OCI-LY7 (cell line): ENCODE results near the gene MEF2C. TPM values are rescaled to one million over a fixed set of nuclear protein-coding genes. Genes with fewer than 3 reads are reported as not detected.

Experiments
- BruUV-seq: library from RNA; stranded (reverse); fragments of 400-500 nt; replicated peaks from 2 replicates; lab custom pipeline; 2021; lab: Mats Ljungman, UMichigan
- CTCF ChIA-PET: fragments of 300-600 bp; sonication (Branson Sonifier 250); formaldehyde crosslinking; loops from one replicate; lab custom pipeline; 2022; ENCODE audit warnings: antibody characterized with exemption; ENCODE audit not compliant: unreplicated experiment; lab: Charles Lee
- POLR2A ChIA-PET: fragments of 300-600 bp; sonication (Branson Sonifier 250); formaldehyde crosslinking; loops from one replicate; lab custom pipeline; 2022; ENCODE audit warnings: antibody characterized with exemption; lab: Charles Lee
- DNase-seq: peaks from one replicate; pipeline ENCODE4 v3.0.0-alpha.2; 2015; ENCODE audit warnings: low spot score
- H2AFZ ChIP-seq: fragments of 200-600 bp; sonication (generic), shearing (Covaris generic); 2 replicates; pipeline ENCODE4 v1.6.1; 2014; ENCODE audit warnings: mild to moderate bottlenecking, antibody characterized with exemption, low read length, moderate library complexity
- H3K27ac ChIP-seq: fragments of 200-600 bp; sonication (generic); 2 replicates; pipeline ENCODE4 v1.5.1; 2014; ENCODE audit warnings: mixed run types, low read depth, mild to moderate bottlenecking, moderate library complexity, low read length, inconsistent platforms; ENCODE audit not compliant: poor library complexity, severe bottlenecking
- H3K36me3 ChIP-seq: fragments of 200-600 bp; sonication (generic); 2 replicates; pipeline ENCODE4 v1.6.1; 2014; ENCODE audit warnings: mild to moderate bottlenecking, antibody characterized with exemption, low read length, moderate library complexity, mixed read lengths; ENCODE audit not compliant: insufficient read depth
- H3K4me1 ChIP-seq: fragments of 200-600 bp; sonication (generic); 2 replicates; pipeline ENCODE4 v1.5.1; 2014; ENCODE audit warnings: mild to moderate bottlenecking, low read length; ENCODE audit not compliant: insufficient read depth, poor library complexity, severe bottlenecking
- H3K4me2 ChIP-seq: fragments of 200-600 bp; sonication (generic); 2 replicates; pipeline ENCODE4 v1.6.1; 2014; ENCODE audit warnings: mild to moderate bottlenecking, low read length
- H3K4me3 ChIP-seq: fragments of 200-600 bp; sonication (generic); 2 replicates; pipeline ENCODE4 v1.5.1; 2014; ENCODE audit warnings: mild to moderate bottlenecking, low read depth, low read length; ENCODE audit not compliant: poor library complexity, severe bottlenecking
- H3K79me2 ChIP-seq: fragments of 200-600 bp; sonication (generic); 2 replicates; pipeline ENCODE4 v1.6.1; 2016; ENCODE audit warnings: low read depth, mild to moderate bottlenecking, low read length, moderate library complexity, mixed read lengths; ENCODE audit not compliant: insufficient read depth
- H3K9me2 ChIP-seq: fragments of 200-600 bp; sonication (generic); 2 replicates; pipeline ENCODE4 v1.6.1; 2016; ENCODE audit warnings: mild to moderate bottlenecking, low read length, mixed read lengths; ENCODE audit not compliant: insufficient read depth
- H3K9me3 ChIP-seq: fragments of 200-600 bp; sonication (generic); 2 replicates; pipeline ENCODE4 v1.6.1; 2014; ENCODE audit warnings: mild to moderate bottlenecking, mixed run types, low read length, mixed read lengths
- H4K20me1 ChIP-seq: fragments of 200-600 bp; sonication (generic); 2 replicates; pipeline ENCODE4 v1.6.1; 2014; ENCODE audit warnings: mild to moderate bottlenecking, antibody characterized with exemption, low read length, moderate library complexity, mixed read lengths; ENCODE audit not compliant: insufficient read depth
- CTCF ChIP-seq: fragments of 200-600 bp; sonication (generic); conservative IDR thresholded peaks from 2 replicates; pipeline ENCODE4 v1.5.1; 2014; ENCODE audit warnings: mild to moderate bottlenecking, antibody characterized with exemption, low read length, moderate library complexity, mixed read lengths
- EZH2phosphoT487 ChIP-seq: fragments of 200-600 bp; sonication (generic); IDR thresholded peaks from 2 replicates; pipeline ENCODE4 v1.6.1; 2018; ENCODE audit warnings: low read depth, borderline replicate concordance, mild to moderate bottlenecking, mixed run types, antibody characterized with exemption, low read length, moderate library complexity, mixed read lengths
- intact Hi-C: fragments of 100-400 bp; cut with micrococcal nuclease; formaldehyde crosslinking; loops from one replicate; pipeline ENCODE4 v1.10.0; 2022; ENCODE audit not compliant: unreplicated experiment
- total RNA-seq, 2 experiments: library from RNA; depleted of rRNA in 1 of 2; stranded (reverse); fragments of >200 nt in 1 of 2; shearing (Covaris generic) in 1 of 2; gene quantifications; 2 replicates each; pipeline ENCODE4 v1.2.3, GENCODE V29; 2014 to 2022

MEF2C gene
- total RNA-seq, 2 experiments from 2014 or later, result 5.5 to 57.6 TPM

- POLR2A ChIA-PET, result interaction anchor here (0.6 to 2.4 kb wide), 4 partner anchors 9 to 28 kb away, joined by 3 to 9 read pairs (median 3); no protein-coding TSS in a partner anchor
- intact Hi-C loops, result no loop called here
- no peak overlapping the region for H3K4me2 ChIP-seq
Observed at GRCh38 chr5:88761939-88762338, 121.0 kb downstream of the MEF2C start.

GRCh38 chr5:88761269-88761850, 121.6 kb downstream of the MEF2C start:
- Histone ChIP-seq H3K4me3 (no peak overlapping the region), H3K36me3 (no peaks in the 10 kb centered on the region), H3K4me2 (no peak overlapping the region), H3K9me3 (no peaks in the 10 kb centered on the region), H3K79me2 (no peaks in the 10 kb centered on the region), H4K20me1 (no peaks in the 10 kb centered on the region), H2AFZ (no peak overlapping the region), H3K9me2 (no peaks in the 10 kb centered on the region), H3K27ac (no peak overlapping the region), H3K4me1 (no peaks in the 10 kb centered on the region)
- TF ChIP-seq CTCF (no peak), EZH2phosphoT487 (no peak)
- ChIA-PET POLR2A (interaction anchor here (0.6 to 2.4 kb wide), 3 partner anchors 10 to 27 kb away, joined by 3 to 9 read pairs (median 3); no protein-coding TSS in a partner anchor), CTCF (no interaction called here)
- DNase-seq, result no peak
- no TSS peak for BruUV-seq
- intact Hi-C loops, result no loop called here

More at GRCh38 chr5:88761939-88762338, 121.0 kb downstream of the MEF2C start:
- CTCF ChIA-PET, result no interaction called here
- no peaks in the 10 kb centered on the region for H3K9me2 ChIP-seq
- no peak for TF ChIP-seq EZH2phosphoT487
- H3K36me3 ChIP-seq, result no peaks in the 10 kb centered on the region
- no TSS peak for BruUV-seq
- no peak for DNase-seq
- no peaks in the 10 kb centered on the region for H3K79me2 ChIP-seq
- H3K4me3 ChIP-seq, result no peak overlapping the region
- no peaks in the 10 kb centered on the region for H3K4me1 ChIP-seq
- H2AFZ ChIP-seq, result no peak overlapping the region
- no peaks in the 10 kb centered on the region for H3K9me3 ChIP-seq
- H3K27ac ChIP-seq, result no peak overlapping the region
- H4K20me1 ChIP-seq, result no peaks in the 10 kb centered on the region

- no peaks in the 10 kb centered on the region for H3K9me3 ChIP-seq
- no peak for DNase-seq
- ChIA-PET POLR2A (interaction anchor here (0.6 to 2.4 kb wide), 2 partner anchors 14 to 45 kb away, joined by 6 to 9 read pairs; no protein-coding TSS in a partner anchor), CTCF (no interaction called here)
- no peaks in the 10 kb centered on the region for H4K20me1 ChIP-seq
- H3K79me2 ChIP-seq, result no peaks in the 10 kb centered on the region
- H3K4me1 ChIP-seq, result no peaks in the 10 kb centered on the region
- intact Hi-C loops, result no loop called here
- no peak overlapping the region for H2AFZ ChIP-seq
- H3K9me2 ChIP-seq, result no peaks in the 10 kb centered on the region
- H3K4me2 ChIP-seq, result no peak overlapping the region
- no peaks in the 10 kb centered on the region for H3K36me3 ChIP-seq
- H3K4me3 ChIP-seq, result no peak overlapping the region
- no TSS peak for BruUV-seq
- H3K27ac ChIP-seq, result no peak overlapping the region
- TF ChIP-seq EZH2phosphoT487 (no peak), CTCF (no peak)
Observed at GRCh38 chr5:88760527-88760926, 122.5 kb downstream of the MEF2C start.
